Central memory CD8-positive, alpha-beta T cell (primary cell): ENCODE measurements around the gene ZNF490.

Source experiments
- ATAC-seq: fragments of 150-1000 bp; cut with Tn5 transposase; replicated peaks from 2 replicates; pipeline ENCODE4 v1.10.0; 2022; ENCODE audit warnings: mild to moderate bottlenecking, moderate FRiP score, moderate number of reproducible peaks; ENCODE audit not compliant: poor library complexity, severe bottlenecking; ENCODE audit errors: extremely low read depth
- DNase-seq, 2 donors: peaks; one replicate each; pipeline ENCODE4 v3.0.0; 2021; ENCODE audit warnings: low spot score in 2 of 2
- H3K27ac Mint-ChIP-seq: one replicate; pipeline ENCODE4 v1.8.0; 2022; ENCODE audit warnings: low read depth, mild to moderate bottlenecking, moderate library complexity, mixed read lengths
- H3K27me3 Mint-ChIP-seq: one replicate; pipeline ENCODE4 v1.8.0; 2022; ENCODE audit warnings: mixed read lengths
- H3K36me3 Mint-ChIP-seq: one replicate; pipeline ENCODE4 v1.8.0; 2022; ENCODE audit warnings: mild to moderate bottlenecking, moderate library complexity, mixed read lengths; ENCODE audit not compliant: insufficient read depth
- H3K4me1 Mint-ChIP-seq: one replicate; pipeline ENCODE4 v1.8.0; 2022; ENCODE audit warnings: mixed read lengths
- H3K4me3 Mint-ChIP-seq: one replicate; pipeline ENCODE4 v1.8.0; 2022; ENCODE audit warnings: mild to moderate bottlenecking, moderate library complexity, mixed read lengths
- H3K9me3 Mint-ChIP-seq: one replicate; pipeline ENCODE4 v1.8.0; 2022; ENCODE audit warnings: mixed read lengths

ZNF490 gene

GRCh38 chr19:12551060-12551832 lies 59.4 kb downstream of the ZNF490 start, which contains the start of gene ZNF564:
Gene ZNF564 (minus strand): TSS chr19:12551482. CDS start chr19:12551332, 150 bp downstream.
- Mint-ChIP-seq H3K36me3 (peaks cover 18% of the 10 kb centered on the region), H3K4me3 (peak within 1 kb of the TSS; percentile 93), H3K4me1 (peaks cover 35% of the 10 kb centered on the region), H3K9me3 (no peaks in the 10 kb centered on the region), H3K27me3 (no peaks in the 10 kb centered on the region), H3K27ac (peak within 1 kb of the TSS; percentile 91)
- ATAC-seq = peak; percentile 100
- DNase-seq = peak; percentile 81 to 93

- no peaks in the 10 kb centered on the region for H3K27me3 Mint-ChIP-seq
- H3K4me3 Mint-ChIP-seq = no peak overlapping the region
- H3K36me3 Mint-ChIP-seq = peaks cover 24% of the 10 kb centered on the region
- no peaks in the 10 kb centered on the region for H3K9me3 Mint-ChIP-seq
- H3K27ac Mint-ChIP-seq = no peak overlapping the region
- DNase-seq (no peak), ATAC-seq (no peak)
- H3K4me1 Mint-ChIP-seq = peaks cover 66% of the 10 kb centered on the region
Observed at GRCh38 chr19:12546903-12547302, 63.7 kb downstream of the ZNF490 start.

DNA sequence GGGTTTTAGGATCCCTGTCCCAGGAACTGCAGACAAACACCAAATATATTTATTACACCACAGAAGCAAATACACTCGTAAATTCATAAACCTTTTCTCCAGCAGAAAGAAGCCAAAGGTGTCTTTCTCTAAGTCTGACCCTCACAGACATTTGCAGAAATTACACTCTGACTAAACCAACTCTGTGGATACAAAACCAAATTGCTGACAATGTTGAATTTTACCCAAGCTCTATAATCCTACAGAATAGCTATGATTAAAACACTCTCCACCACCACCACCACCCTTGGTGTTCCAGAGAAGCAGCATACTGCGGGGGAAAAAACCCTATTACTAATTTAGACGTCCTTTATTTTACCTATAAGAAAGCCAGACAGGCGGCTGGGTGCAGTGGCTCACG lies 64.5 kb downstream of the ZNF490 start:
- H3K36me3 Mint-ChIP-seq = peaks cover 19% of the 10 kb centered on the region
- H3K4me3 Mint-ChIP-seq = no peak overlapping the region
- H3K4me1 Mint-ChIP-seq = peaks cover 58% of the 10 kb centered on the region
- no peak for DNase-seq
- H3K9me3 Mint-ChIP-seq = no peaks in the 10 kb centered on the region
- ATAC-seq = no peak
- peak overlapping the region; percentile 44 for H3K27ac Mint-ChIP-seq
- no peaks in the 10 kb centered on the region for H3K27me3 Mint-ChIP-seq

DNA sequence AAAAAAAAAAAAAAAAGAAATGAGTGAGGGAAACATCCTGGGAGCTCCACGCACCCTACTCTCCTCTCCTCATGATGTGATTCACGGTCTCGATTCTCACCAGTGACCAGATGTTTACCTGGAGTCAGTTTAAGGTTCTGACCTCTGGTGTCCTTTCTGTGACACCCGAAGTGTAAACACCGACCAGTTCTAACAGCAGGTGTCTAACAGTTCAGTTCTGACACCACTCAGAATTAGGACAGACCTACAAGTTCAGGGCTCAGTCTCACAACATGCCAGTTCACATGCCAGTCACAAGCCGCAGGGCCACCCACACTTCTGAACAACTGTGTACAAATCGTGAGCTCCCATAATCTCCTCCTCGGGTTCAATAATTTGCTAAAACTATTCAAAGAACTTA lies 65.3 kb downstream of the ZNF490 start:
- ATAC-seq (no peak), DNase-seq (no peak)
- Mint-ChIP-seq H3K4me1 (peaks cover 58% of the 10 kb centered on the region), H3K27ac (no peak overlapping the region), H3K4me3 (no peak overlapping the region), H3K27me3 (no peaks in the 10 kb centered on the region), H3K9me3 (no peaks in the 10 kb centered on the region), H3K36me3 (peaks cover 18% of the 10 kb centered on the region)

DNA sequence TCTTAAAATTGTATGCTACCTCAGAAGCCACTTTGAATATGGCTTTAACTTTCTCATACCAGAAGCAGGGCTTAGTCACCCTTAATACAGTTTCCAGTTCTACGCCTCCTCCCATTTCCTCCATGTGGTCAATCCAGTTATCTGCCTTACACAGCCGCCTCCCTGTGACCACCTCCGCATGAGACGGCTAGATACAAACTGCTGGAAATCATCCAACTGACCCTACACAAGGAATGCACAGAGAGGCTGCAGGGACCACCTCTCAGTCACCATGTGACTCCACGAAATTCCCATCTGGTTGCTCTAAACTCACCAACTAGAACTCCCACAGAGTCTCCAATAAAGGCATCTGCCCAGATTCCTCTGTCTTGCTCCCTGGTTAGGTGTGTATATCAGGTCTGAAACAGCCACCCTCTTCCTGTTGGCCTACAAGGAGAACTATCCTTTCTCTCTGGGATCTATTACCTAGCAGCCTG lies 66.2 kb downstream of the ZNF490 start:
- ATAC-seq (no peak), DNase-seq (no peak)
- Mint-ChIP-seq H3K27me3 (no peaks in the 10 kb centered on the region), H3K27ac (no peak overlapping the region), H3K4me3 (no peak overlapping the region), H3K4me1 (peaks cover 55% of the 10 kb centered on the region), H3K9me3 (no peaks in the 10 kb centered on the region), H3K36me3 (peaks cover 19% of the 10 kb centered on the region)

DNA sequence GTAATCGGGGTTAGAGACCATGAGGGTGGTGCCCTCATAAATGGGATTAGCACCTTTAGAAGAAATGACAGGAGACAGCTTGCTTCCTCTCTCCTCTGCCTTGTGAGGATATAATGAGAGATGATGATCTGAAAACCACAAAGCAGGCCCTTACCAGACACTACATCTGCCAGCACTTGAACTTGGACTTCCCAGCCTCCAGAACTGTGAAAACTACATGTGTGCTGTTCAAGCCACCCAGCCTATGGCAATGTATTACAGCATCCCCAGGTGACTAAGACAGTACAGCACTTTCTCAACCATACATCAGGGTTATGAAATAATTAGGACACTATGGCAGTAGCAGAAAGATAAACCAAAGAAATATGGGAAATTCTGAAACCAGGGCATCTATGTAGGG lies 66.8 kb downstream of the ZNF490 start:
- peaks cover 49% of the 10 kb centered on the region for H3K4me1 Mint-ChIP-seq
- no peak for ATAC-seq
- no peak overlapping the region for H3K27ac Mint-ChIP-seq
- H3K9me3 Mint-ChIP-seq = no peaks in the 10 kb centered on the region
- DNase-seq = no peak
- peaks cover 20% of the 10 kb centered on the region for H3K36me3 Mint-ChIP-seq
- no peaks in the 10 kb centered on the region for H3K27me3 Mint-ChIP-seq
- no peak overlapping the region for H3K4me3 Mint-ChIP-seq
